Upper lobe of right lung (tissue), 1 donor: ENCODE measurements around the gene GPBP1L1. TPM values are rescaled to one million over a fixed set of nuclear protein-coding genes. Genes with fewer than 3 reads are reported as not detected.
A peak's percentile ranks its signal among the peaks of the same experiment; 100 is the strongest.
"Not testable (repeated sequence)": the region's sequence is repeated elsewhere in the genome, so short reads cannot be mapped to it uniquely, and the experiment has no call there.

ENCODE experiments used
- ATAC-seq: fragments of 200-7000 bp; cut with Tn5 transposase; one replicate; pipeline ENCODE4 v1.9.1; 2020; ENCODE audit warnings: mild to moderate bottlenecking, moderate library complexity
- DNase-seq: peaks from one replicate; pipeline ENCODE4 v3.0.0-alpha.2; 2020
- H3K27ac ChIP-seq: fragments of 200-600 bp; one replicate; pipeline ENCODE4 v1.8.0; 2022
- H3K27me3 ChIP-seq: fragments of 200-600 bp; one replicate; pipeline ENCODE4 v1.8.0; 2022; ENCODE audit warnings: mild to moderate bottlenecking
- H3K36me3 ChIP-seq: fragments of 200-600 bp; one replicate; pipeline ENCODE4 v1.8.0; 2022
- H3K4me1 ChIP-seq: fragments of 200-600 bp; one replicate; pipeline ENCODE4 v1.8.0; 2022
- H3K4me3 ChIP-seq: fragments of 200-600 bp; one replicate; pipeline ENCODE4 v1.8.0; 2022; ENCODE audit warnings: mild to moderate bottlenecking
- H3K9me3 ChIP-seq: fragments of 200-600 bp; one replicate; pipeline ENCODE4 v1.8.0; 2022
- CTCF ChIP-seq: fragments of 200-600 bp; IDR thresholded peaks from one replicate; pipeline ENCODE4 v1.8.0; 2022; ENCODE audit warnings: antibody characterized with exemption
- intact Hi-C: fragments of 100-400 bp; cut with DNase I; formaldehyde crosslinking; loops from one replicate; pipeline ENCODE4 v1.11.0; 2022
- total RNA-seq: library from RNA; stranded (reverse); fragmentation: NEBNext Ultra II Directional; extraction: Animal tissue kit (Norgen Biotek cat#: 25700); gene quantifications from one replicate; pipeline ENCODE4 v1.2.1, GENCODE V29; 2021
- donor health status: DM: no; HTN: yes; CAD: no; lungs with severe emphysema.

Gene GPBP1L1
- total RNA-seq, 1 donor from 2014 or later: 137 TPM

DNA sequence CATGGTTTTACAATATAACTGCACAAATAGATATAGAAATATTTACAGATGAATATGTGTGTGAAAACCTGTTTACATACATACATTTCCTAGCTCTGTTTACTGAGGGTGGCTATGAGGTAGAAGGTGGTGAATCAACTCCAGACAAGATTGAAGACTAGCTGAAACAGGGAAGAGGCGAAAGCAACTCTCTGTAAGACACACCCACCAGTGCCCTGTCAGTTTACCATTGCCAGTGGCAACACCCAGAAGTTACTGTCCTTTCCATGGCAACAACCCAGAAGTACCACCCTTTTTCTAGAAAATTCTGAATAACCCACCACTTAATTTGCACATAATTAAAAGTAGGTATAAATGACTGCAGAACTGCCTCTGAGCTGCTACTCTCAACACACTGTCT is 18.3 kb upstream of the GPBP1L1 start:
- no peak overlapping the region for H3K4me3 ChIP-seq
- DNase-seq (no peak), ATAC-seq (no peak)
- no peaks in the 10 kb centered on the region for H3K9me3 ChIP-seq
- H3K36me3 ChIP-seq: peaks cover 7% of the 10 kb centered on the region
- H3K27ac ChIP-seq: no peak overlapping the region
- intact Hi-C loops: no loop called here
- TF ChIP-seq CTCF: no peak
- H3K4me1 ChIP-seq: no peaks in the 10 kb centered on the region
- no peaks in the 10 kb centered on the region for H3K27me3 ChIP-seq

DNA sequence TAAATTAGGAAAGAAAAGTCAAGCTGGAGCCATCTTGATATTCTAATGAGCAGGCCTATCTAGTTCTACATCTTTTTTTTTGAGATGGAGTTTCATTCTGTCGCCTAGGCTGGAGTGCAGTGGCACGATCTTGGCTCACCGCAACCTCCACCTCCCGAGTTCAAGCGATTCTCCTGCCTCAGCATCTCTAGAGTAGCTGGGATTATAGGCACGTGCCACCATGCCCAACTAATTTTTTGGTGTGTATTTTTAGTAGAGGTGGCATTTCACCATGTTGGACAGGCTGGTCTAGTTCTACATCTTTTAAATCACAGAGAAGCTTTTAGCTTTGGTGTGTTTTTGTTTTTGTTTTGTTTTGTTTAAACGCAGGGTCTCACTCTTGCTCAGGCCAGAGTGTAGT is 8.5 kb upstream of the GPBP1L1 start:
- Histone ChIP-seq H3K4me3 (no peak overlapping the region), H3K4me1 (no peaks in the 10 kb centered on the region), H3K9me3 (no peaks in the 10 kb centered on the region), H3K27me3 (no peaks in the 10 kb centered on the region), H3K36me3 (peaks cover 58% of the 10 kb centered on the region), H3K27ac (no peak overlapping the region)
- DNase-seq (no peak), ATAC-seq (no peak)
- no peak for TF ChIP-seq CTCF
- intact Hi-C loops: no loop called here

DNA sequence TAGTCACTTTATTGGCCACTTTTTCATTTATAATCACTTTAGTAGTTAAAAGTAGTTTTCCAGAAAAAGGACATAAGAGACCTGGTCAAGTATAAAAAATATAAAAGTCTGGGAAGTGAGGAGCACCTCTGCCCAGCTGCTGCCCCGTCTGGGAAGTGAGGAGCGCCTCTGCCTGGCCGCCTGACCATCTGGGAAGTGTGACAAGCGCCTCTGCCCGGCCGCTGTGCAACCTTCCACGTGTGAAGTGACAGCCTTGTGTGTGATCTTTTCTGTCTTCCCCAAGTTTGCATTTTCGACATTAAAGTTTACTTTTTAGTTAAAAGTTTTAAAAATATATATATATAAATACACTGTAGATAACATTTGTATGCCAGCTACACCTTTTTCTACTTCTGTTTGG is 7.5 kb upstream of the GPBP1L1 start:
- H3K9me3 ChIP-seq, ATAC-seq, H3K4me3 ChIP-seq, H3K27me3 ChIP-seq, H3K27ac ChIP-seq, H3K4me1 ChIP-seq, DNase-seq, intact Hi-C loops: not testable (repeated sequence)
- H3K36me3 ChIP-seq: peaks cover 52% of the 10 kb centered on the region

GRCh38 chr1:45687754-45688740 is 1.7 kb upstream of the GPBP1L1 start, which contains the start of gene TMEM69:
TSS of gene TMEM69 (plus strand) at chr1:45688181. CDS start at chr1:45691069, 2,888 bp downstream.
- H3K36me3 ChIP-seq: peaks cover 9% of the 10 kb centered on the region
- intact Hi-C loops: no loop called here
- peak within 1 kb of the TSS; percentile 99 for H3K27ac ChIP-seq
- peak; percentile 61 for ATAC-seq
- DNase-seq: peak; percentile 81
- H3K9me3 ChIP-seq: no peaks in the 10 kb centered on the region
- TF ChIP-seq CTCF: peak; percentile 22
- no peaks in the 10 kb centered on the region for H3K27me3 ChIP-seq
- H3K4me3 ChIP-seq: peak within 1 kb of the TSS; percentile 74
- H3K4me1 ChIP-seq: peaks cover 33% of the 10 kb centered on the region

DNA sequence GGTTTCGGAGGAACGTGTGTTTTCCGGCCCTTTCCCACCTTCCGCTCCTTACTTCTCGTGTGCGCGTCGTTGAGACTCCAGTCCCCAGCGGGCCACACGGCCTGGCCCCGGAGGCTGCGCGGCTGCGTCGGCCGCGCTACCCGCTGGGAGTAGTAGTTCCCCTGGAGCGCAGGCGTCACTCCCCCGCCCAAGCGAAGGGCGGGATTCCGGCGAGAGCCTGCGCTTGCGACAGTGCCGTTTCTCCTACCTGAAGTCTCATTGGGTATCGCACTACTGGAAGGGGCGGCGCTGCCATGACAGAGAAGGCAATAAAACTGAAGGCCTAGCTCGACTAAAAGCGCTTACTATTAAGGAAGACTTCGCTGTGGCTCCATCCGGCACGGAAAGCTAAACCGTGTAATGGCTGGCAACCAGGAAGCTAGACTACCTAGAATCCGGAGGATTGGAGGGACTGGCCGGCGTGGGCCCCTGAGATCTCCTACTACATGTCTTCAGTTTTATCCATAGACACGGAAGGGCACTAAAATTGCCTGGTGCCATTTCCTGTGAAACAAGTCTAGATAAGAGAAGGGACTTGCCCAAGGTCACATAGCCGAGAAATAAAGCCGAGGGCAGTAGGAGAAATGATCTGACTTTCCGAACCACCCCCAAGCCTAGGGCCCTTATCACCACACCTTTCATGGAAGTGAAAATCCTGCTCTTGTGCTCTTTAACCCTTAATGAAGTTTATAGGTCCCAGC is 851 bp upstream of the GPBP1L1 start:
- DNase-seq: peak; percentile 99
- peak overlapping the region; percentile 99 for H3K27ac ChIP-seq
- intact Hi-C loops: no loop called here
- no peaks in the 10 kb centered on the region for H3K27me3 ChIP-seq
- H3K36me3 ChIP-seq: peaks cover under 1% of the 10 kb centered on the region
- no peaks in the 10 kb centered on the region for H3K9me3 ChIP-seq
- TF ChIP-seq CTCF: no peak
- ATAC-seq: peak; percentile 96
- peak overlapping the region; percentile 74 for H3K4me3 ChIP-seq
- peaks cover 41% of the 10 kb centered on the region for H3K4me1 ChIP-seq

DNA sequence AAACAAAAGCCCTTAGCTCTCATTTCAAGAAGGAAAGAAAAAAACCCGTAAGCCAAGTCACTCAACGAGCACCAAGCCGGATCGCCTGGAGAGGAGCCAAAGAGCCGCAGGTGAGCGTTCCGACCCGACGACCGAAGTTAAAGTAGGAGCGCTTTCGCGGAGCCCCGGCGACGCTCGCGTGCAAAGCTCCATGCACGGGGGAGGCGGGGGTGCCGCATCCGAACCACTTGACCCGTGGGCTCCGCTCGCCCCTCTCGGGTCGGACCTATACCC is 382 bp downstream of the GPBP1L1 start:
- peak overlapping the region; percentile 99 for H3K27ac ChIP-seq
- ATAC-seq: no peak

More for the DNA sequence above, 382 bp downstream of the GPBP1L1 start:
- H3K4me1 ChIP-seq: peaks cover 53% of the 10 kb centered on the region
- H3K4me3 ChIP-seq: peak overlapping the region; percentile 74
- H3K9me3 ChIP-seq: no peaks in the 10 kb centered on the region
- no peaks in the 10 kb centered on the region for H3K36me3 ChIP-seq
- no peaks in the 10 kb centered on the region for H3K27me3 ChIP-seq
- intact Hi-C loops: no loop called here
- no peak for TF ChIP-seq CTCF
- DNase-seq: peak; percentile 86
